CD4-positive, alpha-beta T cell treated with Interleukin-1 beta for 1 hour (primary cell): ENCODE measurements around the gene PLBD2.
"Not testable (repeated sequence)": the region's sequence is repeated elsewhere in the genome, so short reads cannot be mapped to it uniquely, and the experiment has no call there.

ENCODE experiments used
- DNase-seq, 2 donors: peaks; one replicate each; pipeline ENCODE4 v3.0.0-alpha.2; 2020 to 2022

The PLBD2 gene

DNA sequence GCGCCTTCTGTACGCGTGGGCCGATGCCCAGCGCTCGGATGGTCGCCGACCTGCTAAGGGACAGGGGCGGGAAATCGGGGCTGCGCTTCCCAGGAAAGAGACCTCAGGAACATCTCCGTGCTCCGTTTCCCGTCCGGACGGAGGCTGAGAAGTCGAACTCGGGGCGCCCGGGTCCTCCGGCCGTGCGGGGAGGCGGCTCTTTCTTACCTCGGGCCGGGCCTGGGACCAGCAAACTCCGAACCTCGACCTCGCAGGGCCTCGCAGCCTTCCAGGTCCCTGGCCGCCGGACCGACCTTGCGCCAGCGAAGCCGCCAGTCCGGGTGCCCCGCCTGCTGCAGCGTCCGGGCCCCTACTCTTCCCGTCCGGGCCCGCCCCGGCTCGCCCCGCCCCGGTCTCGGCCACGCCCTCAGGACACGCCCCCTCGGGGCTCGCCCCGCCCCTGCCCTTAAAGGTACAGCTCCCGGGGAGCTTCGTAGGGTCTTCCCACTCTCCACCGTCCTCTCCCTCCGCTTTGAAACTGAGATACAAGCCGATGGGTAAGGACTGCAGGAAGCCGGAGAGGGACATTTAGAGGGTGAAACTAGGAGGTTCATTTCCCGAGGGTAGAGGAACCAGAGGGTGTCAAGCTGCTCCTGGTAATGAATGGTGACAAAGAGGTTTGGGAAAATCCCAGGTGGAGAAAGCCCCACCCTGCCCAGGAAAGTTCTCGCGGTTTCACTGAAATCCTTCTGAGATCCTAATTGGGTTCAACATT lies 23.4 kb upstream of the PLBD2 start, which contains the start of gene SLC8B1:
Gene SLC8B1 (minus strand): TSS at position 324 of the 754 bp plus-strand sequence. CDS start 2,231 bp downstream, outside the sequence.
- DNase-seq: peak; percentile 84 to 89

DNA sequence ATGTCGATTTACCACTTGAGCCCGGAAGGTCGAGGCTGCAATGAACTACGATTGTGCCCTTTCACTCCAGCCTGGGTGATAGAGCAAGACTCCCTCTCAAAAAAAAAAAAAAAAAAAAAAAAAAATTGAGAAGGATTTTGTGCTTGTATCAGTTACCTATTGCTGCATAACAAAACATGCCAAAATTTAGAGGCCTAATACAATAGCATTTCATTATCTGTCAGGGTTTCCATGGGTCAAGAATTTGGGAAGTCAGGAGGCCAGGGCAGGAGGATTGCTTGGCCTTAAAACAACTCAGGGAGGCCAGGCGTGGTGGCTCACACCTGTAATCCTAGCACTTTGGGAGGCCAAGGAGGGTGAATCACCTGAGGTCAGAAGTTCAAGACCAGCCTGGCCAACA lies 18.8 kb upstream of the PLBD2 start:
- DNase-seq: no peak

DNA sequence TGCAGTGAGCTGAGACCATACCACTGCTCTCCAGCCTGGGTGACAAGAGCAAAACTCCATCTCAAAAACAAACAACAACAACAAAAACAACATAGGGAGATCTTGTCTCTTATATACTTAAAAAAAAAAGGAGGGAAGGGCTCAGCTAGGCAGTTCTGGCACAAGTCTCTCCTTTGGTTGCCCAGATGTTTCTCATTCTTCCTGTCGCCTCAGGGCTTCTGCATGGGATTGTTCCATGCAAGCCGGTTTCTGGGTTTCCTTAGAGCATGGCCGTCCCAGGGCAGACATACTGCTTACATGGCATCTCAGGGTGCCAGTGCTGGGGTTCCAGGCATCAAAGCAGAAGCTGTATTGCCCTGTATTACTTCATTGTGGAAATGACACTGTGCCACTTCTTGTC lies 18.3 kb upstream of the PLBD2 start:
- DNase-seq: no peak

DNA sequence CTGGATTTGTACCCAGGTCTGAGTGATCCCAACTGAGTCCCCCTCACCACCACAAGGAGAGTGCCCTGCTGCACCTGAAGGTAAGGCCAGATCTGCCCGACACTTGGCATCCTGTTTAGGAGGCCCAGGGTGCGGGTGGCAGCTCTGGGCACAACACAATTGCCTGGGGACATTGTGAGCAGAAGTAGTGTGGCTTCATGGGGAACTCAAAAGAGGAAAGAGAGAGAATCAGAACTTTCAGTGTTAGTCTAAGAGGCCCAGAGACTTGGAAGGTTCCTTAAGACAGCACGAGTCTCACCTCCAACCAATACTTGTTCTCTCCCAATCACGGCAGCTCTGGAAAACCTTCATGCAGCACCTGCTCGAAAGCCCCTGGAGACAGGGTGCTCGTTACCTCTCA lies 16.9 kb upstream of the PLBD2 start:
- DNase-seq: no peak

DNA sequence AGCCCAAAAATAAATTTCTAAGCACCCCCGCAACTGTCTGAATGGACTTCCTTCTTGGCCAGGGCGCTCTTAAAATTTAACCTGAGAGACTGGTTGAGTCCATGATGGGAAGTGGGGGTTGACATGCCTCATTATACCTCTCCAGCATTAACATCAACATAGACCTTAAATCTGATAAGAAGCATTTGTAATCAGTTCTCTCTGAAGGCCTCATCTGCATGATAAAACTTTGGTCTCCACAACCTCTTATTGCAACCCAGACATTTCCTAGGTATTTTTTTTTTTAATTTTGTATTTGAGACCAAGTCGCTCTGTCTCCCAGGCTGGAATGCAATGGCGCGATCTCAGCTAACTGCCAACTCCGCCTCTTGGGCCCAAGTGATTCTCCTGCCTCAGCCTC lies 13.1 kb upstream of the PLBD2 start:
- no peak for DNase-seq

DNA sequence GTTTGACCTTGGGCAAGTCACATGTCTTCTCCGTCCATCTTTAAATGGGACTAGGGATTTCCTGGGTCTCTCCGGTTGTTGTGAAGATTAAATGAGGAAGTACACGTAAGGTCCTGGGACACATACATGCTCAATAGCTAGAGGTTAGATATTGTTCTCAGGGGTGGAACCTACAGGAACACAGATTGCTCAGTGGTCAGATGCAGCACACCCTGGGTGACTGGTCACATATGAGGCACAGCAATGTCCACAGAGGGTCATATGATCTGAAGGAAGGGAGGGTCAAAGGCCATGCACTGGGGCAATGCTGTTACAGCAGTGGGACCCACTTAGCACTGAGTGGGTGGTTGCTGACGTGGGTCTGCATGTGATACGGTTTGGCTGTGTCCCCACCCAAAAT lies 12.0 kb upstream of the PLBD2 start:
- no peak for DNase-seq

DNA sequence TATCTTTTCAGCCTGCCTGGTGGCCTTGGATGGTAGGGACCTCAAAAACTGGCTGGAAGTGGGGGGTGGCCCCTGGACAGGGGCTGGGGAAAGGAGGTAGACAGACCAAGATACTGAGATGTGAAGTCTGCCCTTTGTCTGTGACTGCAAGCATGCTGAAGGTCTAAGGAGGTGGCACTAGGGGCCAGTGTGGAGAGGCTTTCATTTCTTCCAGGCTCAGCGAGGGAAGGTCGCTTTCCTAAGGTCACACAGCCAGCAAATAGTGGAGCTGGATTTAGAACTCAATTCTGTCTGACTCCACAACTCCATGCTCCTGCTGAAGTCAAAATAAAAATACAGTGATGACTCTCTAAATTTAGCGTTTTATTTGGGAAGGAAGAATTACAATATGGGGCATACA lies 11.3 kb upstream of the PLBD2 start:
- DNase-seq: no peak

DNA sequence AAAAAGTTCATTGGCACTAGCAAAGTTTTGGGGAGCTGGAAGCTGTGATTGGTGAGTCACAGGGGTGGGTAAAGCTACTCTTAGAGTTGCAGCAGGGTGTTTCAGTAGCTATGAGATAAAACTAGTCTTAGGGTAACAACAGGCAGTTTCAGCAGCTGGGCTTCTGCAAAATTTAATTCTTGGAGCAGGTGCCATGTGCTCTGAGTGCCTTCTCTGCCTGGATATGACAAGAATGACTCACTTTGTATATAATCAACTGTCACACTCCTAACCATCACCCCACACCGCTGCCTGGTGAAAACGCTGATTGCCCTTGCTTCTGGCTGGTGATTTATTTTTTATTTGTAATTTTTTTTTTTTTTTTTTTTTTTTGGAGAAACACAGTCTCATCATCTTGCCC lies 10.5 kb upstream of the PLBD2 start:
- DNase-seq: no peak

DNA sequence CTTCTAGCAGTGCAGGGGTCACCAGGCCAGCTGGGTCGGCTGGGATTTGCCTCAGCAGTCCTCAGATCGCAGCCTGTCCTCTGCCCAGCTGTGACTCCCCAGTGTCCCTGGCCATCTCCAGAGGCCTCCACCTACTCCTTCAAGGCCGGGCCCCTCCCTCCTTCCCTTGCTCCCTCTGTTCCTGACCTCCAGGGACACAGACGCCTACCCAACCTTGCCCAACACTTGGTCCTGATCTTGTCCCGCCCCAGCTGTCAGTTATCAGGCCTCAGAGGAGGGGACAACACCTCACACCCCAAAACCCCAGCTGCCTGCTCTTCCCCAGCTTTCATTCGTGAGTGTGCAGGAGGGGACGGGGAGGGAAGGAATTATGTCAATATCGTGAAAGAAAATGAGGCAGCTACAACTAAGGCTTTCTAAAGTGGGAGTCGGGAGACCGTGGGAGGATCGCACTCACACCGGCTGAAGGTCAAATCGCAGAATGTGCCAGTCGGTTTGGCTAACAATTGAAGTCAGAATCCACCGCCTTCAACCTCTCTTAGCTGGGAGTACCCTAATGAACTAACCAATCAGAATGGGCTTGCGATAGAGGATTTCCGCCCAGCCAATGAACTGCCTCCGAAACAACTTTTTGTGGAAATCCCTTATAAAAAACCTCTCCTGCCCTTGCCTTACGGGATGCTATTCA lies 9.4 kb upstream of the PLBD2 start:
- DNase-seq: no peak

DNA sequence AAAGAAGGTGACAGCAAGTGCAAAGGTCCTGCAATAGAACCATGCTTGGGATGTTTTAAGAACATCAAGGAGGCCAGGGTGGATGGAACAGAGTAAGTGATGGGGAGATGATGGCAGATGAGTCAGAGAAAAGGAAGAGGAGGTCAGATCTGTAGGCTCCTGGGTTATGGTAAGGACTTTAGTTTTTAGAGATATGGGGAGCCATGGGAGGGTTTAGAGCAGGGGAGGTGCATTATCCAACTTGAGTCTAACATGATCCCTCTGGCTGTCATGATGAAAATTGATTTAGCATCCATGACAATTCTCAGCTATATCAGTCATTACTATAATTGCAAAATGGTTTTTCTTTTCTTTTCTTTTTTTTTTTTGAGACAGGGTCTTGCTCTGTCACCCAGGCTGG lies 7.3 kb upstream of the PLBD2 start:
- no peak for DNase-seq

DNA sequence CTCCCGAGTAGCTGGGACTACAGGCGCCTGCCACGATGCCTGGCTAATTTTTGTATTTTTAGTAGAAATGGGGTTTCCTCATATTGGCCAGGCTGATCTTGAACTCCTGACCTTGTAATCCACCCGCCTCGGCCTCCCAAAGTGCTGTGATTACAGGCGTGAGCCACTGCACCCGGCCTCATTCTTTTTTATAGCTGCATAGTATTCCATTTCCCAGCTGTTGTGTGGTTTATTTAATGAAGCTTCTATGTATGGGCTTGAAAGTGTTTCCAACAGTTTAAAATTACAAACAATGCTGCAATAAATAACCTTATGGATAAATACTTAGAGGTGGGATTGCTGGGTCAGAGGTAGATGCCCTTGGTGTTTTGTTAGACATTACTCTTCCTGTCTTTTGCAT lies 4.2 kb upstream of the PLBD2 start:
- not testable (repeated sequence) for DNase-seq

DNA sequence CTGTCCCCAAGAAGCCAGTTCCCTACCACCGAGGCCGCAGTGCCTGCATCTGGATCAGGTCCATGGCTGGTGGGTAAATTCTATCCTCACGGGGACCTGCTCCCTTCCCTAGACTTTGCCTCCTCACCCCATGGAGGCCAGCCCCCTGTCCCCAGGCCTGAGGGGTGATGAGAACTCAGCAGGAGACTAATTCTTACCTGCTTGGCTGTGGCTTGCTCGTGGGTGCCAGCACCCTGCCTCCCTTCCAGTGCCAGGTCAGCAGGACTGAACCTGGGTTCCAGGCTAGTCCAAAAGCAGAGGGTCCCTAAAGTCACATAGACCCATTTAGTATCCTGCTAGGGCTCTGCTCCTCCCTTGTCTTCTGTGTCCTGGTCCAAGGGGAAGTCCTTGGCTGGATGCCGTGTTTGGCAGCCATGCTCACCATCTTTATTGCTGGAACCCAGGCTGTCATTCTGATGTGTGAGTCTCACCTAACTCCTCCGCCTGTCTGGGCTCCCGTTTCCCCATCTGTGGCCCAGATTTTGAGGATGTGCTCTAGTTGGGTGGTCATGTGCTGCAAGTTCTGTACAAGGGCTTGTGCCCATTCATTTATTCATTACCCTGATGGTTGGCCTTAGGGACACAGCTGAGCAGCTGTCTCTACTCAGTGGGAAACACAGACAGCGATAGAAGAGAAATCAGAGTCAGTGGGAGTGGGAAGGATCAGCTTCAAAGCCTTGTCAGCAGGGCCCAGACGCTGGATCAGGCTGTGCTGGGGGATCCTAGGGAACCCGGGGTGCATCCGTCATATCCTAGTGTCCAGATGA lies 949 bp downstream of the PLBD2 start:
- DNase-seq: no peak

DNA sequence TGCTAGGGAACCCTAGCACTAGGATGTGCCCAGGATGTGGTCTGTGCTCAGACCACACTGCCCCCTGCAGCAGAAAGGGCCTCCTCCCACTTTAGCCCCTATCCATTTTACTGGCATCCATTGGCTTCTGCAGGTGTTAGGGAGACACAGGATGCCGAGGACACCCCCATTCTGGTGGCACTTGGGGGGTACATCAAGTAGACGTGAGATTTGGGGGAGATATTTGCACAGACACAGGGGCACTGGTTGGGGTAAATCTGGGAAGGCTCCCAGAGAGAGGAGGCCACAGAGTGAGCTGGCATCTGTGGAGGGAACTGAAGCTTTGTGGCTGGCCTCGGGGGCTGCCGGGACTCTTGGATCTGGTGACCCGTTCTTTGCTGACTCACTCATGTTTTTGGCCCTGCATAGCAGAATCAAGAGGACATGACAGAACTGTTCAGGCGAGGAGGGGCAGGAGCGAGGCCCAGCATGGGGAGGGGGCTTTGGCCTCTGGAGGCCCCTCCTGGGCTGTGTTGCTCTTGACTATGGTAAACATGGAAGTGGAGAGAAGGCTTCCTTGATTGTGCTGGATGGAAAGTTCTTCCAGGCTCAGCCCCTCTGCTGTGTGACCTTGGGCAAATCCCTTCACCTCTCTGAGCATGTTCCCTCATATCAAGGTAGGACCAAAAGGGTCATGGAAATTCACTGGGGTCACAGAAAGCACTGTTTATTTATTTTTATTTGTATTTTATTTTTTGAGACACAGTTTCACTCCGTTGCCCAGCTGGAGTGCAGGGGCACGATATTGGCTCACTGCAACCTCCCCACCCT lies 1.8 kb downstream of the PLBD2 start:
- no peak for DNase-seq

DNA sequence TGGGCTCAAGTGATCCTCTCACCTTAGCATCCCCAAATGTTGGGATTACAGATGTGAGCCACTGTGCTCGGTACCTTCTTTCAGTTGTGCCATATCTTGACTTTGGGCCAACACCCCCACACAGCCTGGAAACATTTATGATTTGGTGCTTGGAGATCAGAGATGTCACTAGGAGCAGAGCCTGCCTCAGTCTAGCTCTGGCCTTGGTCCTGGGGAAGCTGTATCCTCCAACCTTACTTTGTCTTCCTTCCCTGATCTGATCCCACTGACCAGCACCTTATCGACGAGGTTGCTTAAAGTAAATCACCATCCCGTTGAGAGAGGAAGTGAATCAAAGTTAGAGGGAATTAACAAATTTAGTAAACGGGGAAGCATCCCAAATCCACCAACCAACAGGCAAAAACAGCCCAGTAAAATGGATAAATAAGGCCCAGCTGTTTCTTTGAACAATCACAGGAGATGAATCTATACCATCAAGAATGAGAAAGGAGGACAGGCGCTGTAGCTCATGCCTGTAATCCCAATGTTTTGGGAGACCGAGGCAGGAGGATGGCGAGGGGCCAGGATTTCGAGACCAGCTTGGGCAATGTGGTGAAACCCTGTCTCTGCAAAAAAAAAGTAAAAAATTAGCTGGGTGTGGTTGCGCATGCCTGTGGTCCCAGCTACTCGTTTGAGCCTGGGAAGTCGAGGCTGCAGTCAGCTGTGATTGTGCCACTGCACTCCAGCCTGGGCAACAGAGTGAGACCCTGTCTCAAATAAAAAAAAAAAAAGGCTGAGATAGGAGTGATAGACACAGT lies 3.4 kb downstream of the PLBD2 start:
- DNase-seq: no peak

DNA sequence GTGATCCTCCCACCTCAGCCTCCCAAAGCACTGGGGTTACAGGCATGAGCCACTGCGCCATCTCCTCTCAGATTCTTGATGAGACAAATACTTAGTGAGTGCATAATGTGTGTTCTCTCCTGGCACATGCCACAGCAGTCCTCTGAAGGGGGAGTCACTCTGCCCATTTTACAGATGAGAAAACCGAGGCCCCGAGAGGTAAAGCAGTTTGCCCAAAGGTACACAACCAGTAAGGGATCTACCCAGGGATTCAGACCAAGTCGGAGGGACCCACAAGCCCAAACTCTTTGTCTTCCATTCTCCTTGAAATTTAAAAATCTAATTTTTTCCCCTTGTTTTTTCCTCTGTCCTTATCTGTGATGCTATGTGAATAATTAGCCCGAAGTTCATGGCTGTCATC lies 6.3 kb downstream of the PLBD2 start:
- DNase-seq: no peak

DNA sequence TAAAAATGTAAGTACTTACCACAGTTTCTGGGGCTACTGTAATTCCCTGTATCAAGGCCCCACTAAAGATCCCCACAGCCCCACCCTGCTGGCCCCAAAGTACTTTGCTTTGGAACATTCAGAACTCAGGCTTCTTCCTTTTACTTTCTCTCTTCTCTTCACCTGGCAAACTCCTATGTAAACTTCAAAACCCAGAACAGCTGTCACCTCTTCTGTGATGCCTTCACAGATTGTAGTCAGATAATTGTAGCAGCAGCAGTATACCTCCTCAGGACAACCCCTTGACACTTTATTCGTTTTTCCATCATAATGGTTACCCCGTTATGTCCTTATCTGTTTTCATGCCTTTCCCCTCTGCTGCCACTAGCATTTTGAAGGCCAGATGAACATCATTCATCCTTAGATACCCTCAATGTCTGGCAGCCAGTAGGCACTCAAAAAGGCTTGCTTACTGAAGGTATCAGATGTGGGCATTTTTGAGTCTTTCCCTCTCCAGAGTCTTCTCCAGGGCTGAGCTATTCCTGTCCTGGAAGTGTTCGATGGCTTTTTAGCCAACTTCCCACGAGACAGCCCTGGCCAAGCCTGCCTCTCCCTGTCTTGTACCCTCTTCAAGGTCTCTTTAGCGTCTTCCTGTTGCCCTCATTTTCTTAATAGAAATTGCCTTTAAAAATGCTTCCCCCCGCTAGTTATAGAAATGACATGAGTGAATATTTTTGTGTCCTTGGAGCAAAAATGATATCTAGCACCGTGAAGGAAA lies 7.4 kb downstream of the PLBD2 start:
- no peak for DNase-seq

DNA sequence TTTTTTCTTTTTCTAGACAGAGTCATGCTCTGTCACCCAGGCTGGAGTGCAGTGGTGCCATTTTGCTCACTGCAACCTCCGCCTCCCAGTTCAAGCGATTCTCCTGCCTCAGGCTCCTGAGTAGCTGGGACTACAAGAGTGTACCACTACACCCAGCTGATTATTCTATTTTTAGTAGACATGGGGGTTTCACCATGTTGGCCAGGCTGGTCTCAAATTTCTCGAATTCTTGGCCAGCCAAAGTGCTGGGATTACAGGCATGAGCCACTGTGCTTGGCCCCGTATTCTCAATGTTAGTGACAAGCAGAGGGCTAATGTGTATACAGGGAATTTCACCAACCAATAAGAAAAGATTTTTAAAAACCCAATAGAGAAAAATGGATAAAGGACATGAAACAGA lies 8.4 kb downstream of the PLBD2 start:
- no peak for DNase-seq

DNA sequence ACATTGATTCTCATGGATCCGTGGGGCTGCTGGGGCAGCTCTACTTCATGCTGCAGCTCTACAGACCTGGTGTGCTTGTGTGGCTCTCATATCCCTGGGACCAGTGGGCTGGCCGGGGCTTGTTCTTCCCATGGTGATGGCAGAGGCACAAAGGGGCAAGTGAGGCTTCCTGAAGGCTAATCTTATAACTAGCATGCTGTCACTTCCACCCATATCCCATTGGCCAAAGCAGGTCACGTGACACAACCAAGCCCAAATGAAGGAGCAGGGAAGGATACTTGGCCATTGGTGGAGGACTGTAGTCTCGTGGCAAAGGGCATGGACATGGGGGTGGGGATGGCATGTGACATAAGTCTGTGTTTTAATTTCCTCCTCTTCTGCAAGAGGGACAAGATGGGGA lies 9.9 kb downstream of the PLBD2 start:
- DNase-seq: no peak

DNA sequence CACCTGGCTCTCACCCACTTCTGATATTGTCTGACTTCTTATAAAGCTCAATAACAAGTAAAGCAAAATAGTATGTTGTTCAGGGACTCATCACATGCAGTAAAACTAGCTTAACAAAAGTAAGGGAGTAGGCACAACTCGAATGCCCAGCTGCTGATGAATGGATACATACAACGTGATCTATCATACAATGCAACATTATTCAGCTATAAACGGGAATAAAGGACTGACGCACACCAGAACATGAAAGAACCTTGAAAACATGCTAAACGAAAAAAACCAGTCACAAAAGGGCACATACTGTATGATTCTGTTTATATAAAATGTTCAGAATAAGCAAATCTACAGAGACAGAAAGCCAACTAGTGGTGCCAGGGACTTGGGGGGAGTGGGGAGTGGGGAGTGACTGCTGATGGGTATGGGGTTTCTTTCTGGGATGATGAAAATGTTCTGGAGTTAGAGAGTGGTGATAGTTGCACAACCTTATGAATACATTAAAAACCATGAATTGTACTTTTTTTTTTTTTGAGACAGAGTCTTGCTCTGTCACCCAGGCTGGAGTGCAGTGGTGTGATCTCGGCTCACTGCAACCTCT lies 11.1 kb downstream of the PLBD2 start:
- DNase-seq: no peak

DNA sequence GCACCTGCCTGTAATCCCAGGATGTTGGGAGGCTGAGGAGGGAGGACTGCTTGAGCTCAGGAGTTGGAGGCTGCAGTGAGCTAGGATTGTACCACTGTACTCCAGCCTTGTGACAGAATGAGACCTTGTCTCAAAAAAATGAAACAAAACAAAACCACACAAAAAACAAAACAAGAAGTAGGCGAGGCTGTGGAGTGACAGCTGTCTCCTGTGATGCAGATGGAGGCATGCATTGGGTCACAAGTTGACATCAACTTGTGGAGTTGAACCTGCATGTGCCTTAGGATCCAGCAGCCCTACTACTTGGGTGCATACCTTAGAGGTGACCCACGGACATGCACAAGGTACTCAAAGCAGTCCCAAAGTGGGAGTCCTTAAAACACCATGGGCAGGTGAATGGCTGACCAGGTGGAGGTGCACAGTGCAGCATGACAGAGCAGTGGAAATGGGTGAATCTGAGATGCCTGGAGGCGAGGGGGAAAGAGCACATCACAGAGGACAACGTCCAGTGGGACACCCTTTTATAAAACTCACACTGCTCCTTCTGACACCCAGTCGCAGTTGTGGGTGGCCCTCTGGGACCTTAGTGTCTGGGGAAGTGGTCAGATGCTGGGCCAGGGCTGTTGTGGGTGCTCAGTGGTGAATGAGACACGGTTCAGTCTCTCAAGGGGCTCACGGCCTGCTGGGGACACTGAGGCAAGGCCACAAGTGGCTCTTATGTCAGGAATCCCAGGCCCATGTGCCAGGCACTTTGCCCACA lies 12.7 kb downstream of the PLBD2 start:
- no peak for DNase-seq
